Bronchial epithelial cell (primary cell): ENCODE measurements around the gene NT5C3B. TPM values are rescaled to one million over a fixed set of nuclear protein-coding genes. Genes with fewer than 3 reads are reported as not detected.

ENCODE experiments used
- DNase-seq: peaks from one replicate; pipeline ENCODE4 v3.0.0-alpha.2; 2010; ENCODE audit warnings: low read depth
- FAIRE-seq: peaks from 2 replicates; lab custom pipeline; 2011; peaks lifted over from hg19 to GRCh38; lab: Jason Lieb, UNC
- H3K27me3 ChIP-seq: 2 replicates; pipeline ENCODE4 v1.5.1; 2011; ENCODE audit warnings: low read length; ENCODE audit not compliant: control insufficient read depth, insufficient read depth
- H3K36me3 ChIP-seq: 2 replicates; pipeline ENCODE4 v1.5.1; 2011; ENCODE audit warnings: low read length; ENCODE audit not compliant: control insufficient read depth, insufficient read depth
- H3K4me3 ChIP-seq: 2 replicates; pipeline ENCODE4 v1.5.1; 2011; ENCODE audit warnings: mild to moderate bottlenecking, low read depth, low read length, control low read depth
- total RNA-seq: library from RNA; depleted of rRNA; stranded (reverse); fragments of >200 nt; gene quantifications from 2 replicates; pipeline ENCODE4 v1.2.1, GENCODE V29; 2014
- TF ChIP-seq, protein P1 (sequence below): IDR thresholded peaks from 2 replicates; pipeline ENCODE4 v1.5.1; 2011; ENCODE audit warnings: mild to moderate bottlenecking, moderate library complexity, low read length, control low read depth, inconsistent platforms; ENCODE audit not compliant: insufficient read depth, severe bottlenecking

Gene NT5C3B
- total RNA-seq, 1 donor from 2014 or later: 124 TPM

DNA sequence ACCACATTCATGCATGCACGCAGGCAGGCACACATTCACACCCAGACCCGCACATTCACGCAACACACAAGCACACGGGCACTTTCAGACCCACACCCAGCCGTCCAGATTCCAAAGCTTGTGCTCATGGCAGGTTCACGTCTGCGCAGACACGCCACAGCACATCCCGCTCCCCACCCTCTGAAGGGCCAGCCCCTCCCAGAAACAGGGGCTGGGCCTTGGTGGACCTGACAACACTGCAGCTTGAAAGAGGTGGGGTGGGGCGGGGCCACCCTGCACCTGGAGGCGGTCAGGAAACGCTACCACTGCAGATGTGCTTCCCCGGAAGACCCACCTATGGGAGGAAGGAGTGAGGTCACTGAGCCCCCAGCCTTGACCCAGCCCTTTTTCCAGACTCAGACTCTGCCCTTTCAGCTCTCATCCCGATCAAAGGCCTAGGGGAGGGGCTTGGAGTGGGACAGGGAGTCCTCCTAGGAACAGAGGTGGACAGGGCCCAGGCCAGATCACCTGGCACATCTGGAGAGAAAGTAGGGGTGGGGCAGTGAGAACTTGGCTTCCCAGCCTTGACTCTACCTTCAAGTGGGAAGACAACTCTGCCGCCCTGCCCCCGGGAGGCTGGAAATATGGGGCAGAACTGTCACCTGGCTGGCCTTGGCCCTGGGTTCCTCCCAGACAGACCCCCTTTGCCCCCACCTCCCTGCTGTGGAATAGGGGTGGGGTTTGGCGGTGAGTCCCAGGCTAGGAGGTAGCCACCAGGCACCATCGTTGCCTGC, 35.2 kb downstream of the NT5C3B start:
- DNase-seq: peak; percentile 99
- Histone ChIP-seq H3K36me3 (peaks cover 3% of the 10 kb centered on the region), H3K4me3 (peak overlapping the region; percentile 23), H3K27me3 (no peaks in the 10 kb centered on the region)
- TF ChIP-seq, protein P1, sequence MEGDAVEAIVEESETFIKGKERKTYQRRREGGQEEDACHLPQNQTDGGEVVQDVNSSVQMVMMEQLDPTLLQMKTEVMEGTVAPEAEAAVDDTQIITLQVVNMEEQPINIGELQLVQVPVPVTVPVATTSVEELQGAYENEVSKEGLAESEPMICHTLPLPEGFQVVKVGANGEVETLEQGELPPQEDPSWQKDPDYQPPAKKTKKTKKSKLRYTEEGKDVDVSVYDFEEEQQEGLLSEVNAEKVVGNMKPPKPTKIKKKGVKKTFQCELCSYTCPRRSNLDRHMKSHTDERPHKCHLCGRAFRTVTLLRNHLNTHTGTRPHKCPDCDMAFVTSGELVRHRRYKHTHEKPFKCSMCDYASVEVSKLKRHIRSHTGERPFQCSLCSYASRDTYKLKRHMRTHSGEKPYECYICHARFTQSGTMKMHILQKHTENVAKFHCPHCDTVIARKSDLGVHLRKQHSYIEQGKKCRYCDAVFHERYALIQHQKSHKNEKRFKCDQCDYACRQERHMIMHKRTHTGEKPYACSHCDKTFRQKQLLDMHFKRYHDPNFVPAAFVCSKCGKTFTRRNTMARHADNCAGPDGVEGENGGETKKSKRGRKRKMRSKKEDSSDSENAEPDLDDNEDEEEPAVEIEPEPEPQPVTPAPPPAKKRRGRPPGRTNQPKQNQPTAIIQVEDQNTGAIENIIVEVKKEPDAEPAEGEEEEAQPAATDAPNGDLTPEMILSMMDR: no peak
- FAIRE-seq: peak; percentile 92

DNA sequence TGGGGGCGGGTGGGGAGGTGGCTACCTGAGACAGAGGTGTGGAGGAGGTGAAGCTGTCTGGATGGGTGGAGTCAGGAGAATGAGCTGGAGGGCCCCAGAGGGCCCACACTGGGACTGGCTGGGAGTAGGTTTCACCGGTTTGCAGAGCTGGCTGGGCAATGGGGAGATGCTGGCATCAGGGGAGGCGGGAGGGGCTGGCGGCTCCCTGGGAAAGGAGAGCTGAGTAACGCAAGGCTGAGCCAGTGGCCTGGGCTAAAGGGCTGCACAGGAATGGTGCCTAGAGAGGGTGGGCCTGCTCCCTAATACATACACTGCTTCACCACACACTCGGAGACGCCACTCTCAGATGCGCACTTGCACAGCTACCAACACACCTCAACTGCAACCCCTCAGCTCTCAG, 36.7 kb downstream of the NT5C3B start:
- no peaks in the 10 kb centered on the region for H3K27me3 ChIP-seq
- peak; percentile 92 for DNase-seq
- peak; percentile 80 for FAIRE-seq
- TF ChIP-seq, protein P1: no peak
- peaks cover 3% of the 10 kb centered on the region for H3K36me3 ChIP-seq
- no peak overlapping the region for H3K4me3 ChIP-seq

DNA sequence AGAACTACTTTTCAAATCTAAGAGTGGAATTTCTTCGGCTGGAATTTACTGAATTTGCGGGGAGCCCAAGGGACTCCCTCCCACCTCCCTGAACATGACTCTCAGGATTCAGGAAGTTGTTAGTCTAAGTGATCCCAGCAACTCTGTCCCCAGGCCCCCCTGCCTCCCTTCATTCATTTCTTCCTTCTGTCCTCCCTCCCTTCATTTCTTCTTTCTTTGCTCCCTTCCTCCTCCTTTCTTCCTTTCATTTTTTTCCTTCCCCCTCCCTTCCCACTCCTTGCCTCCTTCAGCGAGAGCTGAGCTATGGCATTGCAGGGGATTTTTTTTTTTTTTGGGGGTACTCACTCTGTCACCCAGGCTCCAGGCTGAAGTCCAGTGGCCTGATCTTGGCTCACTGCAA, 38.7 kb downstream of the NT5C3B start:
- DNase-seq (no peak), FAIRE-seq (no peak)
- no peaks in the 10 kb centered on the region for H3K27me3 ChIP-seq
- no peak overlapping the region for H3K4me3 ChIP-seq
- H3K36me3 ChIP-seq: peaks cover 3% of the 10 kb centered on the region
- TF ChIP-seq, protein P1: no peak

DNA sequence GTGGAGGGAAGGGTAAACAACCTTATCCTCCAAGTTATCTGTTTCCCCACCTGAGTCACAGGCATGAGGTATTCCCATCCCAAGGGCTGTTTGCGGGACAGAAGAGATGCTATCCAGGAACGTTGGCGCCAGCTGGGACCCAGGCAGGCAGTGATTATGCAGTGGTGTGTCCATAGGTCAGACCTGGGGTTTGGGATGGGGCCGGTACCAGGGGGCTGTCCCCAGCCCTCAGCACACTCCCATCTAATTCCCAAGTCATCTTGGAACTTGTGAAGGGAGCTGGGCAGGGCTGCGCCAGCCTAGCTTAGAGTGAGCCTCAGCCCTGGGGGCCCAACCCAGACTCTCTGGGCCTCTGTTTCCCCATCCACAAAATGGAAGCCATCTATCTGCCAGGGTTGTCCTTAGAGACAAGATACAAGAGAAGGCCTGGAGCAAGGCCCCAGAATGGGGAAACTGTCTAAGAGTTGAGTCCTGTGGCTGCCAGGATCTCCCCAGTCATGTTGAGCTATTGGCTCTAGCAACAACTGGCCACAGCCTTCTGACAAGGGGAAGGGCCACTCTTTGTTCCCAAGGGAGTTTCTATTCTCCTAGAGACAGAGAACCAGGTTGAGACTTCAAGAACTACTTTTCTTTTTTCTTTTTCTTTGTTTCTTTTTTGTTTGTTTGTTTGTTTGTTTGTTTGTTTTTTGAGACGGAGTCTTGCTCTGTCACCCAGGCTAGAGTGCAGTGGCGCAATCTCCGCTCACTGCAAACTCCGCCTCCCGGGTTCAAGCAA, 39.7 kb downstream of the NT5C3B start:
- no peak overlapping the region for H3K4me3 ChIP-seq
- H3K36me3 ChIP-seq: no peaks in the 10 kb centered on the region
- FAIRE-seq (no peak), DNase-seq (no peak)
- H3K27me3 ChIP-seq: no peaks in the 10 kb centered on the region
- TF ChIP-seq, protein P1: no peak

DNA sequence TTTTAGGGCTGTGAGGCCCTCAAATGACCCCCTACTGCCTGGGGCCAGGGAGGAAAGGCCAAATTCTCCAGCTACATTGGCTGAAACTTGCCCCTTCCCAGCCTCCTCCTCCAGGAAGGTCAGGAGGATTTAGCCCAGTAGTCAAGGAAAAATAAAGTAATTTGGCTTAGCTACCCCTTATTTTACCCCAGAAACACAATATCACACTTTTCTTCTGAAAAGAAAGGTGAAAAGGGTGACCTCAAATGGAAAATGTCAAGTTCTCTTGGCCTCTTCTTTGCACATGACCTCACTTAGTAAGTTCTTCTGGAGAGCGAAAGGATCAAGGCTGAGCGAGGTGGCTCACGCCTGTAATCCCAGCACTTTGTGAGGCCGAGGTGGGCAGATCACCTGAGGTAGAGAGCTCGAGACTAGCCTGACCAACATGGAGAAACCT, 41.5 kb downstream of the NT5C3B start:
- H3K4me3 ChIP-seq: no peak overlapping the region
- H3K36me3 ChIP-seq: no peaks in the 10 kb centered on the region
- no peak for DNase-seq
- TF ChIP-seq, protein P1: no peak
- no peaks in the 10 kb centered on the region for H3K27me3 ChIP-seq
- no peak for FAIRE-seq
